ENCODE measurements around the gene UBN1.

The UBN1 gene

DNA sequence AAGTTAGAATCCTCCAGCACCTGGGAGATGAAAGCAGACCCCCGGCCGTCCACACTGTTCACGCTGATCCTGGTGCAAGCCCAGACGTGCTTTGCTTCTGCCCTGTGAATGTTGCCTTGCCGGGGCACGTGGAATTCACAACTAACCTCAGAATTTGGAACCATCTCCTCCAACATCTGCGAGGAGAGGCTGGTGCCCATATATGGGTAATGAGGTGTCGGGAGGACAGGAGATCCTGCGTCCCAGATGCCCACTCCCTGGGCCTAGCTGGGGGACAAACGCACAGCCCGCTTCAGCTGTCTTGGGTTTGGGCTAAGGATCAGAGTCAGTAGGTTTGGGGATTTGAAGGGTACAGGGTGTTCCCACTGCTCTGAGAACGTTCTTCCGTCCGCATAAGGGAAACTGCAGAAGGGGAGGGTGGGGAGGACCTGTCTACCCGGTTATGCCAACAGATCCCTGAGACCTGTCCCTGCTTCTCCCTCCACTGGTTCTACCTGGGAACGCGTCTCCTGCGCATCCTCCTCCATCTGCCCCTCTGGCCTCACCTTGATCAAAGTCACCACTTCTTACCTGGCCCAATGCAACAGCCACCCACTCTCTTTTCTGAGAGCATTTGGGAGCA lies 75.6 kb downstream of the UBN1 start:
- H3K4me3 ChIP-seq (ENCODE audit: low read depth, low read length): no peak overlapping the region
- TF ChIP-seq, protein P1, sequence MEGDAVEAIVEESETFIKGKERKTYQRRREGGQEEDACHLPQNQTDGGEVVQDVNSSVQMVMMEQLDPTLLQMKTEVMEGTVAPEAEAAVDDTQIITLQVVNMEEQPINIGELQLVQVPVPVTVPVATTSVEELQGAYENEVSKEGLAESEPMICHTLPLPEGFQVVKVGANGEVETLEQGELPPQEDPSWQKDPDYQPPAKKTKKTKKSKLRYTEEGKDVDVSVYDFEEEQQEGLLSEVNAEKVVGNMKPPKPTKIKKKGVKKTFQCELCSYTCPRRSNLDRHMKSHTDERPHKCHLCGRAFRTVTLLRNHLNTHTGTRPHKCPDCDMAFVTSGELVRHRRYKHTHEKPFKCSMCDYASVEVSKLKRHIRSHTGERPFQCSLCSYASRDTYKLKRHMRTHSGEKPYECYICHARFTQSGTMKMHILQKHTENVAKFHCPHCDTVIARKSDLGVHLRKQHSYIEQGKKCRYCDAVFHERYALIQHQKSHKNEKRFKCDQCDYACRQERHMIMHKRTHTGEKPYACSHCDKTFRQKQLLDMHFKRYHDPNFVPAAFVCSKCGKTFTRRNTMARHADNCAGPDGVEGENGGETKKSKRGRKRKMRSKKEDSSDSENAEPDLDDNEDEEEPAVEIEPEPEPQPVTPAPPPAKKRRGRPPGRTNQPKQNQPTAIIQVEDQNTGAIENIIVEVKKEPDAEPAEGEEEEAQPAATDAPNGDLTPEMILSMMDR (conservative IDR thresholded peaks at IDR 0.05; ENCODE audit: low read depth, low read length): no peak
- no peak for DNase-seq (ENCODE audit: low read depth)

DNA sequence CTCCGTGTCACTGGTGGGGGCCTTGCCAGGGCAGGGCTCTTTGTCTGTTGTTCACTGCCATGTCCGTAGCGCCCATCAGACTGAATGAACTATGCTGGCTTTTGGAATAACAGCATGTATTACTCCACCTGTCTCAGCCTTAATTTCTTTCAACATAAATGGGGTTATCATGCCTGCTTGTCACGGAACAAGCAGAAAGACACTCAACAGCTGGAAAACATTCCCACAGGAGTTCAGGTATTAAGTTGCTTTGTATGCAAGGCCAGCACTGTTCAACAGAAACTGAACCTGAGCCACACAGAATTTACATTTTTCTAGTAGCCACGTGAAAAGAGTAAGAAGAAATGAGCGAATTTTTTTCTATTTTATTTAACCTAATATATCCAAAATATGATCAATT lies 76.6 kb downstream of the UBN1 start:
- TF ChIP-seq, protein P1 (conservative IDR thresholded peaks at IDR 0.05; ENCODE audit: low read depth, low read length): no peak
- no peak overlapping the region for H3K4me3 ChIP-seq (ENCODE audit: low read depth, low read length)
- no peak for DNase-seq (ENCODE audit: low read depth)

DNA sequence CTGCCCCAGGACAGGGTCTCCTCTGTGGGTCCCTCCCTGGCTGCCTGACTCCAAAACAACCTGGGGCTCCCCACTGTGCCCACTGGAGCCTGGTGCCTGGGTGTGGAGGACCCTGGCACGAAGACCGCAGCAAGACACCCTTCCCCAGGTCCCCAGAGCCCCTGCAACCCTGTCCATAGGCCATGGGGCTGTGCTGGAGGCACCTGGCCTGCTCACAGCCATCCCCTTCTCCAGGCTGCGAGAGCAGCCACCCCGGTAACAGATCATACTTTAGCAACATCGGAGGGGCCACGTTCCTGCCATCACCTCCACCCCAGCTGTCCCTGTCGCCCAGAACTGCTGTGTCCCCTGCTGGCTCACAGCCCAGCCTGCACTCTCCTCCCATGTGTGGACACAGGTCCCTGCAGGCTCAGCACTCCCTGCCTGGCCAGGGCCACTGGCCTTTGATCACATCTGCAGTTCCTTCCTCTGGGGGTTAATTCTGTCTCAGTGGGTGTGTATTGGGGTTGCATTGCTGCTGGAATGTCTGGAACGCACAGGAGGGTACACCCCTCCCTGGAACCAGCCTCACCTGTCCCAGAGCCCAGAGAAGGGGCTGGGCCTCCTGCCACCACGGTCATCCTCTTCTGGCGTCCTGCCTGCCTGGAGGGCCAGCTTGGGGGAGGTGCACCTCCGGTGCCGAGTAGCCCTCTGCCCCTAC lies 77.5 kb downstream of the UBN1 start:
- TF ChIP-seq, protein P1 (conservative IDR thresholded peaks at IDR 0.05; ENCODE audit: low read depth, low read length): no peak
- no peak for DNase-seq (ENCODE audit: low read depth)
- no peak overlapping the region for H3K4me3 ChIP-seq (ENCODE audit: low read depth, low read length)

DNA sequence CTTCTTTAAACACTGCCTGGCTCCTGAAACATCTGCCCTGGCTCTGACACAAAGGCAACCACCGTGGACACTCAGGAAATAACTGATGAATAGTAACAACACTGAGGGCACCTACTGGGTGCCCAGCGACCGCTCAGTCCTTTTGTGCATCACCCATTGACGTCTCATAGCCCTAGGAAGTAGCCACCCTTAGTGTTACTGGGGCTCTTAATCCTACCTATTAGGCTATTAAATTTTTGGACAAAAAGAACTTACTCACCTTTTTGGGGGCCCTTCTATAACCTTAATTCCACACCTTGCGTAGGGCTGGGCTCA lies 78.0 kb downstream of the UBN1 start:
- DNase-seq (ENCODE audit: low read depth): no peak
- no peak overlapping the region for H3K4me3 ChIP-seq (ENCODE audit: low read depth, low read length)
- TF ChIP-seq, protein P1 (conservative IDR thresholded peaks at IDR 0.05; ENCODE audit: low read depth, low read length): no peak

DNA sequence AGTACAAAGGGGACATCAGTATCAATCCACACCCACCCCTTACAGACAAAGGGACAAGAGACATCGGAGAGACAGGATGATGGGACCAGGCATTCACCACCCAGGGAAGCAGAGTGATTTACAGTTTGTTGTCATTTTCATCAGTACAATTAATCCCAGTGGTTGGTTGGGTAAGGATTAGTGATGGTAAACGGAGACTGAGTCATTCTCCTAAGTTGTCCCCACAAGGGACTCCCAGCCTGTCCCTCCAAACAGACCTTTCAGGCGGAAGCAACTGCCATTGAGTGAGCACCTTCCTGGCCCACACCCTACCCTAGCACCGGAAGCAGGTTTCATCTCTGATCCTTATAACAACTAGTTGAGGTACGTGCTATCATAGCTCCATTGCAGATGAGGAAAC lies 78.5 kb downstream of the UBN1 start:
- no peak overlapping the region for H3K4me3 ChIP-seq (ENCODE audit: low read depth, low read length)
- TF ChIP-seq, protein P1 (conservative IDR thresholded peaks at IDR 0.05; ENCODE audit: low read depth, low read length): no peak
- DNase-seq (ENCODE audit: low read depth): no peak

DNA sequence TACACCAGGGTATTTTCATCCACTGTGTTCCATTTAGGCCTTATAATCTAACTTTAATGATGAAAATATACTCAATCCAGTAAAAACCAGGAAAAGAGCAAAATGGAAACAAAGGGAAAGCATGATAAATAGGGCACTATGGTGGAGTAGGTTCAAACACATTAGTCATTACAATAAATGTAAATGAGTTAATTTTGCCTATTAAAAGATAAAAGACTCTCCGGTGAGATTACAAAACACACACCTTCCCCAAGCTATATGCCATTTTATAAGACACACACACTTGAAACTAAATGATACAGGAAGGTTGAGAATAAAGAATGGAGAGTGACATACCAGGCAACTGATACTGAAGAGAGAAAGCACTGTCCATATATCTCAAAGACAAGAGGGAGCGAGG lies 79.6 kb downstream of the UBN1 start:
- no peak overlapping the region for H3K4me3 ChIP-seq (ENCODE audit: low read depth, low read length)
- TF ChIP-seq, protein P1 (conservative IDR thresholded peaks at IDR 0.05; ENCODE audit: low read depth, low read length): no peak
- no peak for DNase-seq (ENCODE audit: low read depth)

DNA sequence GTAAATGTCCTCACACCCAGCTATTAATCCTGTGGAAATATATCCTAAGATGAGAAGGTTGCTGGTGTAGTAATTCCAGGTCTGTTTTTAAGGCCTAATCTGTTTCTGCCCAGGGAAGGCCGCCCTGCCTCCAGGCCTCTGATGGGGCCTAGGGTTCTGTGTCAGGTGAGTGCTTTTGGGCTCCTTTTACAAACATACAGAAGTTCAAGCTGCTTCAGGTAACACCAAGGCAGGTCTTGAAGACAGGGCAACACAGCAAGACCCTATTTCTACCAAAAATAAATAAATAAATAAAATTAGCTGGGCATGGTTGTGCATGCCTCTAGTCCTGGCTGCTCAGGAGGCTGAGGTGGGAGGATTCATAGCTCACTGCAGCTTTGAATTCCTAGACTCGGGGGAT lies 80.4 kb downstream of the UBN1 start:
- TF ChIP-seq, protein P1 (conservative IDR thresholded peaks at IDR 0.05; ENCODE audit: low read depth, low read length): no peak
- H3K4me3 ChIP-seq (ENCODE audit: low read depth, low read length): no peak overlapping the region
- no peak for DNase-seq (ENCODE audit: low read depth)

Data from choroid plexus epithelial cell (primary cell).